Liver (tissue), 10 donors: ENCODE results near the gene WDR76. TPM values are rescaled to one million over a fixed set of nuclear protein-coding genes. Genes with fewer than 3 reads are reported as not detected.

Experiments used
- DNase-seq: peaks from one replicate; pipeline ENCODE4 v3.0.0-alpha.2; 2017; ENCODE audit warnings: low spot score
- H3K27ac ChIP-seq, 2 donors: one replicate each; pipeline ENCODE4 v1.7.0; 2013; ENCODE audit warnings: inconsistent platforms in 2 of 2, low read length in 2 of 2, control low read depth in 1 of 2, low read depth in 1 of 2, mild to moderate bottlenecking in 1 of 2
- H3K27me3 ChIP-seq, 4 donors: one replicate each; pipeline versions ENCODE4 v1.6.1 to v1.7.0; 2013; ENCODE audit warnings: low read length in 3 of 4, inconsistent platforms in 1 of 4, mild to moderate bottlenecking in 1 of 4, moderate library complexity in 1 of 4; ENCODE audit not compliant: control insufficient read depth in 4 of 4, insufficient read depth in 4 of 4
- H3K36me3 ChIP-seq, 4 donors: one replicate each; pipeline versions ENCODE4 v1.6.1 to v1.7.0; 2013; ENCODE audit warnings: low read length in 3 of 4, mild to moderate bottlenecking in 3 of 4, low read depth in 1 of 4, moderate library complexity in 1 of 4; ENCODE audit not compliant: control insufficient read depth in 4 of 4, insufficient read depth in 3 of 4
- H3K4me1 ChIP-seq, 4 donors: one replicate each; pipeline versions ENCODE4 v1.6.1 to v1.7.0; 2013; ENCODE audit warnings: low read length in 3 of 4, mild to moderate bottlenecking in 3 of 4, moderate library complexity in 1 of 4; ENCODE audit not compliant: control insufficient read depth in 4 of 4, insufficient read depth in 4 of 4
- H3K4me3 ChIP-seq, 3 donors: one replicate each; pipeline versions ENCODE4 v1.6.1 to v1.7.0; 2013; ENCODE audit warnings: low read length in 3 of 3, control low read depth in 1 of 3, low read depth in 1 of 3, mild to moderate bottlenecking in 1 of 3
- H3K9ac ChIP-seq, 2 donors: one replicate each; pipeline ENCODE4 v1.7.0; 2013; ENCODE audit warnings: low read length in 2 of 2, mild to moderate bottlenecking in 2 of 2, moderate library complexity in 2 of 2, control low read depth in 1 of 2, low read depth in 1 of 2
- H3K9me3 ChIP-seq, 4 donors: one replicate each; pipeline versions ENCODE4 v1.6.1 to v1.7.0; 2013; ENCODE audit warnings: low read length in 3 of 4; ENCODE audit not compliant: control insufficient read depth in 4 of 4
- EGR1 ChIP-seq, 2 donors: IDR thresholded peaks; 2 replicates each; pipeline ENCODE4 v1.6.1; 2016 to 2018; ENCODE audit warnings: antibody characterized with exemption in 2 of 2, low read depth in 2 of 2
- FOXA1 ChIP-seq: IDR thresholded peaks from 2 replicates; pipeline ENCODE4 v1.6.1; 2016; ENCODE audit warnings: antibody characterized with exemption
- FOXA2 ChIP-seq: IDR thresholded peaks from 2 replicates; pipeline ENCODE4 v1.6.1; 2016; ENCODE audit warnings: antibody characterized with exemption
- GABPA ChIP-seq, 2 donors: IDR thresholded peaks in 1 of 2; conservative IDR thresholded peaks in 1 of 2; 2 replicates each; pipeline ENCODE4 v1.6.1; 2016; ENCODE audit warnings: antibody characterized with exemption in 2 of 2, mild to moderate bottlenecking in 1 of 2, moderate library complexity in 1 of 2
- HNF4A ChIP-seq, 2 donors: conservative IDR thresholded peaks; 2 replicates each; pipeline ENCODE4 v1.6.1; 2016; ENCODE audit warnings: antibody characterized with exemption in 2 of 2, mild to moderate bottlenecking in 2 of 2
- HNF4G ChIP-seq: IDR thresholded peaks from 2 replicates; pipeline ENCODE4 v1.6.1; 2016; ENCODE audit warnings: antibody characterized with exemption
- JUND ChIP-seq, 2 donors: IDR thresholded peaks; 2 replicates each; pipeline ENCODE4 v1.6.1; 2016; ENCODE audit warnings: antibody characterized with exemption in 2 of 2
- NR2F2 ChIP-seq: IDR thresholded peaks from 2 replicates; pipeline ENCODE4 v1.6.1; 2016; ENCODE audit warnings: antibody characterized with exemption
- RAD21 ChIP-seq, 2 donors: IDR thresholded peaks; 2 replicates each; pipeline ENCODE4 v1.6.1; 2016; ENCODE audit warnings: antibody characterized with exemption in 2 of 2, mild to moderate bottlenecking in 2 of 2
- RXRA ChIP-seq, 2 donors: IDR thresholded peaks; 2 replicates each; pipeline ENCODE4 v1.6.1; 2017 to 2018; ENCODE audit warnings: antibody characterized with exemption in 2 of 2, mild to moderate bottlenecking in 1 of 2
- SP1 ChIP-seq: IDR thresholded peaks from 2 replicates; pipeline ENCODE4 v1.6.1; 2018; ENCODE audit warnings: antibody characterized with exemption, mild to moderate bottlenecking
- TAF1 ChIP-seq: conservative IDR thresholded peaks from 2 replicates; pipeline ENCODE4 v1.6.1; 2016; ENCODE audit warnings: antibody characterized with exemption, mild to moderate bottlenecking
- YY1 ChIP-seq: IDR thresholded peaks from 2 replicates; pipeline ENCODE4 v1.6.1; 2016; ENCODE audit warnings: antibody characterized with exemption, mild to moderate bottlenecking
- WGBS: extraction: QIAGEN DNeasy Blood & Tissue Kit; methylation state at CpG from one replicate; pipeline ENCODE4 v1.1.7; 2013; 5-methylcytosine and 5-hydroxymethylcytosine counted together
- polyA plus RNA-seq, 2 donors: library from polyadenylated mRNA; stranded (reverse) in 1 of 2; unstranded in 1 of 2; fragments of 200-250 nt in 1 of 2; fragments of >200 nt in 1 of 2; fragmentation: Nextera tagmentation in 1 of 2; extraction: Ambion mirVana in 1 of 2; gene quantifications; one replicate each; pipeline versions ENCODE4 v1.2.1 to v1.2.3, GENCODE V29; 2013 to 2015
- small RNA-seq: library from RNA; depleted of rRNA; stranded (forward); fragments of <200 nt; gene quantifications from one replicate; pipeline ENCODE3, GENCODE V24; 2014
- total RNA-seq, 2 donors: library from RNA; depleted of rRNA; stranded (reverse); fragments of >200 nt; gene quantifications; one replicate each; pipeline ENCODE4 v1.2.3, GENCODE V29; 2014
- TF ChIP-seq, protein P1 (sequence below): IDR thresholded peaks from 2 replicates; pipeline ENCODE4 v1.6.1; 2016; ENCODE audit warnings: antibody characterized with exemption
- TF ChIP-seq, protein P2 (sequence below): IDR thresholded peaks from 2 replicates; pipeline ENCODE4 v1.6.1; 2016; ENCODE audit warnings: antibody characterized with exemption
- TF ChIP-seq, protein P3 (sequence below): fragments of 150-350 bp; IDR thresholded peaks from 2 replicates; pipeline ENCODE4 v1.5.1; 2017; ENCODE audit warnings: improper control_type of control experiment, low read depth, low read length; ENCODE audit not compliant: missing input control
- TF ChIP-seq, protein P4 (sequence below): IDR thresholded peaks from 2 replicates; pipeline ENCODE4 v1.6.1; 2016; ENCODE audit warnings: antibody characterized with exemption
- donor health status: healthy.
- donor health status: healthy.
- donor health status: healthy.
- donor health status: healthy.
- donor health status: healthy.

Gene WDR76
- total and polyA plus RNA-seq, 4 donors, result 0.44 to 17.4 (median 0.81) TPM

DNA sequence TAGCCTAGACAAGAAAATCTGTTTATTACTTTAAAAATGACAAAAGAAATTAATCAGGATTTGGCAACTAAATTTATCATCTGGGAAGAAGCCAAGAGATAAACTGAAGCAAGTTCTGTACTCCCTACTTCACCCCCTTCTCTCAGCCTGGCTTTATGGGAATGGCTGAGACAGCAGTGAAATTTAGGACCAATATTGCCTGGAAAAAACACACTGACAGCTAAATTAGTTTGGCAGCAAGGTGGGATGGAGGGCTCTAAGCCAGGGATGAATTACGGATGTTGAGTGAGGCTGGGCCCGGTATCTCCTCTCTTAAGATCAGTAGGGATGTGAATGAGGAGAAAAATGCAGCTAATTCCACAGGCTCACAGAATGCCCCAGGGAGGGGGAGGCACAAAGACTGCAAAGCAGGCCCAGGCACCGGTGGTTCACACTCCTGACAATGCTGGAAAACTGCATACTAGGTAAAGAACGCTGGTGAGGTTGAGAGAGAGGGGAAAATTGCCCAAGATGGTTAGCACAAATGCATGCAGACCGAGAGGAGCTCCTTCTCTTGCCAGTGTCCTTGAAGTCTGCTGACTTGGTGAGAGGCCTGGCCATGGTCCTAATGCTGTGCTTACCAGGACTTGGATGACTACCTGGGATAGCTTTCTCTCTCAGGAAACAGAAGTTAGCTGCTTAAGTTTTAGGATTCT is 89.0 kb downstream of the WDR76 start:
- Histone ChIP-seq H3K9ac (no peak overlapping the region), H3K4me1 (no peaks in the 10 kb centered on the region), H3K9me3 (no peaks in the 10 kb centered on the region), H3K27me3 (no peaks in the 10 kb centered on the region), H3K36me3 (no peaks in the 10 kb centered on the region), H3K4me3 (no peak overlapping the region), H3K27ac (no peak overlapping the region)
- DNase-seq, result no peak
- 82% methylated on average over 5 of the region's 5 CpGs for WGBS
- TF ChIP-seq RAD21 (IDR thresholded peaks at IDR 0.05) (no peak), EGR1 (IDR thresholded peaks at IDR 0.05; ENCODE audit: low read depth in 2 of 2) (no peak), JUND (IDR thresholded peaks at IDR 0.05) (no peak), NR2F2 (no peak), GABPA (IDR thresholded peaks at IDR 0.05 in 1 of 2, conservative IDR thresholded peaks at IDR 0.05 in 1 of 2) (no peak), YY1 (no peak), TAF1 (no peak), FOXA1 (no peak), HNF4G (no peak), RXRA (IDR thresholded peaks at IDR 0.05) (no peak), SP1 (no peak), FOXA2 (no peak), HNF4A (conservative IDR thresholded peaks at IDR 0.05) (no peak)
- TF ChIP-seq, protein P1, sequence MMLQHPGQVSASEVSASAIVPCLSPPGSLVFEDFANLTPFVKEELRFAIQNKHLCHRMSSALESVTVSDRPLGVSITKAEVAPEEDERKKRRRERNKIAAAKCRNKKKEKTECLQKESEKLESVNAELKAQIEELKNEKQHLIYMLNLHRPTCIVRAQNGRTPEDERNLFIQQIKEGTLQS, result no peak
- TF ChIP-seq, protein P2, sequence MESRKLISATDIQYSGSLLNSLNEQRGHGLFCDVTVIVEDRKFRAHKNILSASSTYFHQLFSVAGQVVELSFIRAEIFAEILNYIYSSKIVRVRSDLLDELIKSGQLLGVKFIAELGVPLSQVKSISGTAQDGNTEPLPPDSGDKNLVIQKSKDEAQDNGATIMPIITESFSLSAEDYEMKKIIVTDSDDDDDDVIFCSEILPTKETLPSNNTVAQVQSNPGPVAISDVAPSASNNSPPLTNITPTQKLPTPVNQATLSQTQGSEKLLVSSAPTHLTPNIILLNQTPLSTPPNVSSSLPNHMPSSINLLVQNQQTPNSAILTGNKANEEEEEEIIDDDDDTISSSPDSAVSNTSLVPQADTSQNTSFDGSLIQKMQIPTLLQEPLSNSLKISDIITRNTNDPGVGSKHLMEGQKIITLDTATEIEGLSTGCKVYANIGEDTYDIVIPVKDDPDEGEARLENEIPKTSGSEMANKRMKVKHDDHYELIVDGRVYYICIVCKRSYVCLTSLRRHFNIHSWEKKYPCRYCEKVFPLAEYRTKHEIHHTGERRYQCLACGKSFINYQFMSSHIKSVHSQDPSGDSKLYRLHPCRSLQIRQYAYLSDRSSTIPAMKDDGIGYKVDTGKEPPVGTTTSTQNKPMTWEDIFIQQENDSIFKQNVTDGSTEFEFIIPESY, result no peak
- TF ChIP-seq, protein P3, sequence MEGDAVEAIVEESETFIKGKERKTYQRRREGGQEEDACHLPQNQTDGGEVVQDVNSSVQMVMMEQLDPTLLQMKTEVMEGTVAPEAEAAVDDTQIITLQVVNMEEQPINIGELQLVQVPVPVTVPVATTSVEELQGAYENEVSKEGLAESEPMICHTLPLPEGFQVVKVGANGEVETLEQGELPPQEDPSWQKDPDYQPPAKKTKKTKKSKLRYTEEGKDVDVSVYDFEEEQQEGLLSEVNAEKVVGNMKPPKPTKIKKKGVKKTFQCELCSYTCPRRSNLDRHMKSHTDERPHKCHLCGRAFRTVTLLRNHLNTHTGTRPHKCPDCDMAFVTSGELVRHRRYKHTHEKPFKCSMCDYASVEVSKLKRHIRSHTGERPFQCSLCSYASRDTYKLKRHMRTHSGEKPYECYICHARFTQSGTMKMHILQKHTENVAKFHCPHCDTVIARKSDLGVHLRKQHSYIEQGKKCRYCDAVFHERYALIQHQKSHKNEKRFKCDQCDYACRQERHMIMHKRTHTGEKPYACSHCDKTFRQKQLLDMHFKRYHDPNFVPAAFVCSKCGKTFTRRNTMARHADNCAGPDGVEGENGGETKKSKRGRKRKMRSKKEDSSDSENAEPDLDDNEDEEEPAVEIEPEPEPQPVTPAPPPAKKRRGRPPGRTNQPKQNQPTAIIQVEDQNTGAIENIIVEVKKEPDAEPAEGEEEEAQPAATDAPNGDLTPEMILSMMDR, result no peak
- TF ChIP-seq, protein P4, sequence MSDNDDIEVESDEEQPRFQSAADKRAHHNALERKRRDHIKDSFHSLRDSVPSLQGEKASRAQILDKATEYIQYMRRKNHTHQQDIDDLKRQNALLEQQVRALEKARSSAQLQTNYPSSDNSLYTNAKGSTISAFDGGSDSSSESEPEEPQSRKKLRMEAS, result no peak

DNA sequence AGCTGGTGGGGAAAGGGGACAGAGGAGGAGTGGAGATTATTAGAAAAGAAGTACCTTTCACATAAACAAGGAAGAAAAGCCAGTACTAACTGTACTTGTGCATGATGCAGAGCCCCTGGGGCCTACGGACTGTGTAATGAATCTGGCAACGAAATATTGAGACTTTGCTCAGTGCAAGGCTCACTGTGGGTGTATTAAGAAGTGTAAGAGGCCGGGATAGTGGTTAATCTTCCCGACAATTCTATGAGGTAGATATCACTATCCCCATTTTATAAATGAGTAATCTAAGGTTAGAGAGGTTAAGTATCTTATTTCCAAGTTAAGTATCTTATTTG is 89.5 kb downstream of the WDR76 start:
- Histone ChIP-seq H3K36me3 (no peaks in the 10 kb centered on the region), H3K27ac (no peak overlapping the region), H3K9ac (no peak overlapping the region), H3K9me3 (no peaks in the 10 kb centered on the region), H3K4me1 (no peaks in the 10 kb centered on the region), H3K4me3 (no peak overlapping the region), H3K27me3 (no peaks in the 10 kb centered on the region)
- DNase-seq, result no peak
- WGBS, result 94% methylated on average over 4 of the region's 4 CpGs
- TF ChIP-seq TAF1, result no peak
- TF ChIP-seq, protein P4, result no peak
- TF ChIP-seq RXRA (IDR thresholded peaks at IDR 0.05), result no peak
- TF ChIP-seq SP1, result no peak
- TF ChIP-seq, protein P1, result no peak
- no peak for TF ChIP-seq HNF4A (conservative IDR thresholded peaks at IDR 0.05)
- TF ChIP-seq HNF4G, result no peak

Small RNA genes within 50 kb of the gene (small RNA-seq; reads per million reads assigned to genes)
- gene MIR1282, result not detected
- gene RF00019, result not detected

Other genes starting within 250 kb of the WDR76 start
- gene PPIP5K1, start 236.8 kb upstream of the WDR76 start, total RNA-seq, result 10 to 100 TPM; 11.9 to 18.2 TPM
- gene PPIP5K1, start 236.8 kb upstream of the WDR76 start, polyA plus RNA-seq, result 1 to 10 TPM; 2.5 to 5.4 TPM
- under 1 TPM in 1 of 2 donors, not detected in 1; 0.37 TPM for gene CKMT1B, start 233.0 kb upstream of the WDR76 start, total RNA-seq
- under 1 TPM in 1 of 2 donors, not detected in 1; 0.03 TPM for gene CKMT1B, start 233.0 kb upstream of the WDR76 start, polyA plus RNA-seq
- gene STRC, start 208.2 kb upstream of the WDR76 start, total RNA-seq, result under 1 TPM in 1 of 2 donors, not detected in 1; 0.25 TPM
- gene STRC, start 208.2 kb upstream of the WDR76 start, polyA plus RNA-seq, result under 1 TPM; 0.02 to 0.29 TPM
- gene CATSPER2, start 178.2 kb upstream of the WDR76 start, total RNA-seq, result 1 to 10 TPM in 1 of 2 donors, under 1 TPM in 1; 0.33 to 3.4 TPM
- under 1 TPM; 0.16 to 0.74 TPM for gene CATSPER2, start 178.2 kb upstream of the WDR76 start, polyA plus RNA-seq
- under 1 TPM in 1 of 2 donors, not detected in 1; 0.65 TPM for gene CKMT1A, start 133.1 kb upstream of the WDR76 start, total RNA-seq
- gene CKMT1A, start 133.1 kb upstream of the WDR76 start, polyA plus RNA-seq, result not detected
- gene PDIA3, start 80.6 kb upstream of the WDR76 start, total RNA-seq, result 100 to 1,000 TPM; 109 to 272 TPM
- gene PDIA3, start 80.6 kb upstream of the WDR76 start, polyA plus RNA-seq, result 100 to 1,000 TPM; 159 to 328 TPM
- gene ELL3, start 50.0 kb upstream of the WDR76 start, total RNA-seq, result under 1 TPM; 0.89 to 0.92 TPM
- gene ELL3, start 50.0 kb upstream of the WDR76 start, polyA plus RNA-seq, result 1 to 10 TPM in 1 of 2 donors, under 1 TPM in 1; 0.74 to 1.4 TPM
- 100 to 1,000 TPM; 195 to 480 TPM for gene SERF2, start 34.7 kb upstream of the WDR76 start, total RNA-seq
- 1,000 to 10,000 TPM; 1,197 to 1,329 TPM for gene SERF2, start 34.7 kb upstream of the WDR76 start, polyA plus RNA-seq
- gene SERINC4, start 26.8 kb upstream of the WDR76 start, total RNA-seq, result not detected
- under 1 TPM in 1 of 2 donors, not detected in 1; 0.06 TPM for gene SERINC4, start 26.8 kb upstream of the WDR76 start, polyA plus RNA-seq
- gene HYPK, start 26.4 kb upstream of the WDR76 start, total RNA-seq, result 1 to 10 TPM; 4.8 to 7.9 TPM
- 10 to 100 TPM in 1 of 2 donors, 1 to 10 TPM in 1; 6.8 to 18.7 TPM for gene HYPK, start 26.4 kb upstream of the WDR76 start, polyA plus RNA-seq
- 1 to 10 TPM; 8.1 to 8.3 TPM for gene MFAP1, start 2.3 kb upstream of the WDR76 start, total RNA-seq
- 1 to 10 TPM; 7.9 to 8.1 TPM for gene MFAP1, start 2.3 kb upstream of the WDR76 start, polyA plus RNA-seq